Medulla oblongata (tissue), 1 donor: ENCODE data around the gene ABHD16A.

Experiments
- DNase-seq: peaks from one replicate; pipeline ENCODE4 v3.0.0-alpha.2; 2015; ENCODE audit errors: extremely low spot score

ABHD16A gene

DNA sequence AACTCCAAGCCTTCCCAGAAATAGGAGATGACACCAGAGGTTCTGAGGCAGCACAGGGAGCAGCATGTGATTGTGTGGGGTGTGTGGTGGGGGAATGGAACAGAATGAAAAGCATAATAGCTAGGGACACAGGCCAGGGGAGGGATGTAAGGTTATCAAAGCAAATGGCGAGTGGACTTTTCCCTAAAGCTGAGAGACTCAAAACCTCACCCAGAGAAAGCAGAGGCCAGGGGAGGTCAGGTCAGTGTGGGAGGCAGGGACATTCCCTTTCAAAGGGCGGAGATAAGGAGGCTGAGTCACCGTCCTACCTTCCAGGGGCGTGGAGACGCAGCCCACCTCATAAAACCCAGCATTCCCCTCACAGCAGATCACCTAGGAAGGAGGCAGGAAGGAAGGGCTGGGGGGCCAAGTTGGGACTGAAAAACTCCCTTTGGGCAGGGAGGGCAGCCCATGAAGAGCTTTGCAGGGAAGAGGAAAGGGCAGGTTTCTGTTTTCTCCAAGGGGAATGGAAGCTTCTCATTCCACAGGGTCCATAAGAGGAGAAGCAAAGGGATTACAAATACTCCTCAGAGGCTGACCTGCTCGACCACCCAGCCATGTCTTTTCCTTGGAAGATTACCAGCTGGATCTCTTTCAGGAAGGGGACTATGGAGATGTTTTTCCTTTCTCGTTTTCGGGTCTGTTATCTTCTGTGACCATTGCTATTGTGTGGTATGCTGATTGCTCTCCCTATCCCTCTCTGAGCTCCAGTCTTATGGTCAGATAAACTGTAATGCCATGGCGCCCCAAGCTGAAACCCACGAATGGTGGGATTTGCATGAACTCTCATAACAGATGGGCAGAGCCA lies 12.7 kb downstream of the ABHD16A start:
- DNase-seq, result peak; percentile 62

DNA sequence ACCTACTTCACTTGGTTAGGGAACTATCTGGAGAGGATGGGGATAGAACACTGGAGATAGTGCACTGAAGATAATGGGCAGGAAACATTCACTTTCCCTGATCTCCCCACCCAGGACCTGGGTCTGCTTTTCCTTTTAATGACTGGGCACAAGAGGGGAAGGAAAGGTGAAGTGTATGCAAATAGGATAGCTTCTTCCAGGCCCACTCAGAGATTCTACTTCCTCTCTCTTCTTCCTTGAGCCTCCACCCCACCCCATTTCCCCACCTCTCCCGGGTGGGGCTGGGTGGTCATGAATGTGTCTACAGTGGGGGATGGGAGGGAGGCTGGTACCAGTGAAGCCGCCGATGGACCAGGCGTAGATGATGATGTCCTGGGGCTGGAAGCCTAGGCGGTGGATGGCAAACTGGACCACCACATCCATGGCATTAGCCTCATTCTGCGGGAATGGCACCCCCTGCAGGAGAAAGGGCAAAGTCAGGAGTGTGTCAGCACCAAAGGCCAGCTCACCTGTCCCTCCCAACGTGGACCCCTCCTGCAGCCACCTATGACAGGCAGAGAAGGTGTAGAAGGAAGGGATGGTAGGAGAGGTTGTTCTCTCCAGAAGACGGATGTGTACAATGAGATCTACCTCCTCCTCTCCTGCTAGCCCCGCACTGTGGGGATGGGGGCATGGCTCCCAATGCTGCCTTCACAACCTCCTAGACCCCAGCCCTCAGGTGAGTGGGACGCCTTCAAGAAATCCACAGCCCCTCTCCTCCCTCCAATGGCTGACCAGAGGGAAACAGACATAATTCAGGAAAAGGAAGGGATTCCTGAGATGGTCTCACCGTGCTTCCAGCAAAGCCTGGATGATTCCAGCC lies 13.6 kb downstream of the ABHD16A start:
- no peak for DNase-seq

DNA sequence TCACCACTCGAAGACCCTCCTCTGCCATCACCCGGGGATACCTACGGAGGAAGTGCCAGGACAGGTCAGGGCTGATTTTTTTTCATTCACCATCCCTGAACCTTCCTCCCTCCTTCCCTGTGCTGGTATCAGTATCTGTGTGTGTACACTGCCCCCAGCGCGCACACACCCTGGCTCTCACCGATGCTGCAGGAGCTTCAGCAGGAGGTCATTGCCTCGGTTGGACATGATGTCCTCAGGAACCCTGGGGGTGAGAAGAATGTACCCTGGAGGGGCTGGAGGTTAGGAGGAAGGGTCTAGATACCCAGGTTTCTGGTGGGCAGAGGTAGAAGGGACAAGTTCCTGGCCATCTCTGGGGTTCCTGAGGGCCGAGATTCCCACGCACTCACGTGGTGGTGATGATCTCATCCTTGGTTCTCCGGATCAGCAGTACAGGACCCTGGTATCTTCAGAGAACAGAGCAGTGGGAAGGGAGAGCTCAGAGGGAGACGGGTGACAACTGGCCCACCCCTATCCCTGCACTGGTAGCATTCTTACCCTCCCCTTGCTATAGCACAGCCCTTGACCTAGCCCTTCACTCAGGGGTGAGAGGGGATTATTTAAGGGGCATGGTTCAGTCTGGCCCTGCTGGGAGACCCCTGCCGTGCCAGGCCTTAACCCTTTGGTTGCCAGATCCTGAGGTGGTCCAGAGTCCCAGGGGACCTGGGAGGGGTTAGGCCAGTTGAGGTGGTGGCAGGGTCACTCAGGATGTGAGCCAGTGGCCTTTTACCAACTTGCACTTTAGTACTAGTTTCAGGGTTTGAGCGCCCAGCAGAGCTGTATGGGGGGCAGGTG lies 15.0 kb downstream of the ABHD16A start:
- DNase-seq, result no peak

DNA sequence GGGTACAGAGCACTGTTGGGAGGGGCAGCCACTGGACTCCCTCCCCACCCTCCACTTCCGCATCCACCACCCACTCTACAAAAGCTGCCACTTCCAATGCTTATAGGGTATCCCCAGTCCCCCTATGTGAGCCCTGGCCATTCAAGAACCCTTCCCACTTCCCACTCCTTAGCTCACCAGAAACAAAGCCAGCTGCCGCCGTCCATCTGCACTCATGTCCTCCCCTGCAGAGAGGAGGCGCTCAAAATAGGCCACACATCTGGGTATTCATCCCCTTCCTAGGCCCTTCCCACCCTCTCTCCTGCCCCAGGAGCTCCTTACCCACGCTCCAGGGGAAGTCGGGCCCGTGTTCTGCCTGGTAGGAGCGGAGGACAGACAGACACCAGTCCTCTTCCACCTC lies 15.8 kb downstream of the ABHD16A start:
- DNase-seq, result no peak

DNA sequence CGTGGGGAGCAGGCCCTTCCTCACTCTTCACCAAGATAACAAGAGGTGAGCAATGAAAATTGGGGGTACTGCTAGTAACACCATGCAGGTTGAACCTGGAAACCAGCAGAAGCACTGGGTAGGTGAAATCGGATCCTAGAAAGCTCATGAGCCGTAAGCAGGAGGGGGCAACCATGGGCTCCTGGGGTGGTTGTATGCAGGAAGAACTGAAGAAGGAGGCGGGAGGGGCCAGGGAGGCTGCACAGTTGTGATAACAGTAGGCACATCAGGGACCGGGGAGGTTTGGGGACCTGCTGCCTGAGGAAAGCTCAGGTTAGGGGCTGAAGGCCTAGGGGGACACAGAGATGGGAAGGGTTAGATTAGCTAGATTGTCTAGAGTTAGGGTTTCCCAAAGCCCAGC lies 16.6 kb downstream of the ABHD16A start:
- DNase-seq, result no peak

DNA sequence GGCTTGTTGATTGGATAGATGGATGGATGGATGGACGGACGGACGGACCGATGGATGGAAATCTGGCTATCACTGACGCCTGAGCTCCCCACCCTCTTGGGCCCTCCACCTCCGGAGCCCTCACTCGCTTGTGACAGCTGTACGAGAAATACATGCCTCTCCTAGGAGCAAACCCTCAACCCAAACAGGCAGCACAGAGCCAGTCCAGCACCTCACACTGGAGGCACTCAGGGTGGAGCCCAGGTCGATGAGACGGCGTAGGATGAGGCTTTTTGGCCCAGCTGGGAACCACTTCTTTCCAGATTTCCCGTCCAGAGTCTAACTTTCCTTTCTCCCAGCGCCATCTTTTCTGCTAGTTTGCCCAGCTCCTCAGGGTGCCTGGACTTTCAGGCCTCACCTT lies 19.5 kb downstream of the ABHD16A start:
- no peak for DNase-seq

DNA sequence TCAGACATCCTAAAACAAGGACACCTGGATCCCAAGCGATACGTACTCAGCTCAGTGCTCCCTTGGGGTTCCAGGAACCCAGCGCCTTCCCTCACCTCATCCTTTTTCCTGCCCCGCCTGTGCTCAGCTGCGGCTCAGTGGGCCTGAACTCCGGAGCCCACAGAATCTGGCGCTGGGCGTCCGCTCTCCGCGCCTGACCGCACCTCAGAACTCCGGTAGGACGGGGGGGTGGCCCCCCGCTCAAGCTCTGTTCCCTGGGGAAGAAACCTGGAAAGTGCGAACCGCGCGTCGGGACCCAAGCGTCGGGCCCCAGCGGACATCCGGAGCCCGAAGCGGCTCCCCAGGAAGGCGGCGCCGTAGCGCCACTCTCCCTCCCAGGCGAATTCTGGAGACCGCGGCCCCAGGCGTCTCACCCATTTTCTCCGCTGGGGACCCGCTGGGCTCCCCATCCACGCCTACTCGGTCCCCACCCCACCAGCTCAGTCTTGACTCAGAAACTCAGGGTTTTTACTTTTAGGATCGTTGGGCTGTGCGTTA lies 21.9 kb downstream of the ABHD16A start:
- peak; percentile 40 for DNase-seq

DNA sequence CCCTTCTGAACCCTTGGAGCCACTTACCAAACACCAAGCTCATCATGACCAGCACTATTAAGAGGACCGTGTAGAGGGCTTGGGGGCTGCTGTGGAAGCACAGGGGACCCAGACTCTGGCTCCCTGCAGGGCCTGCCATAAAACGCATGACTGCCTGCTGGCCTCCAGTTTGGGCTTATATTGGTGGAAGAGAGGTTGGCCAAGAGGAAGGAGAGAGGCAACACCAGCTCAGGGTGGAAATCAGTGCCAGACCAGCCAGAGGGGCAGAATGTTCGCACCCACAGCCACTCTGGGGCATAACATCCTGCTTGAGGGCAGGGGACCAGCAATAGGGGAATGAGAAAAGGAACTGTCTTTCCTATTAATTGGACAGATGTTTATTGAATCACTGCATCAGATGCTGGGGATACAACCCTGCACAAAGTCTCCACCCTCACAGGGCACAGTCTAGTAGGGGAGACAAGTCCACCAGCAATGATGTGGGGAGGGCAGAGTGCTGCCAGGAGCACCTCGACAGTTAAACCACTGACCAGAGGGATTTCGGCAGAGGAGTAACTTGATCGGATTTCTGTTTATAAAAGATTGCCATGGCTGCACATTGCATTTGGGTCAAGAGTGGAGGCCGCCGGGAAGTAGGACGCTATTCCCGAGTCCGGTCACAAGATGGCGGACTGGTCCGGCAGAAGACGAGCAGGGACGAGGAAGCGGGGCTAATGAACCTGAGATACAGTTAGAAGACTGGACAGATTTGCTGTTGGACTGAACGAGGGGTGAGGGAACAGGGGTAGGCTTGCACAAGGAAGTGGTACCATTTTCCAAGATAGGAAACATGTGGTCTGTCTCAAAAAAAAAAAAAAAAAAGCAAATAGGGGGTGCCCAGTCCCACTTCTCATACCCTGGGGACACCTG lies 22.6 kb downstream of the ABHD16A start, which contains the start of gene LY6G5C:
Gene LY6G5C (minus strand): TSS at position 842 of the 909 bp plus-strand sequence. CDS start 694 bp downstream, at position 148.
- DNase-seq, result peak; percentile 88

DNA sequence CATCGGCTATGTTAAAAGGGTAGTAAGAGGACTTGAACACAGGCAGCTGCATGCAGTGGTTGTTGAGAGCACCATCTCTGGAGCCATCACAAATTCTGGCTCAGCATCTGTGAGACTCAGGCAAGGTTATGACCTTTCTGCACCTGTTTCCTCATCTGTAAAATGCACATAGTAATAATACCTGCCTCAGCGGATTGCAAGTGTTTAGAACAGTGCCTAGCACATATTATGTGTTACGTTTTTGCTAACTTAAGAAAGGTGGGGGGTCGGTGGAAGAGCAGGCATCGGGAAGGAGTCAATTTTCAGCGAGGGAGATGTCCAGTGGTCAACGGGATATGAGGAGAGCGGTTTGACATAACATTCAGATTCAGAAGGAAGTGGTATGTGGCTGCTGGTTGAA lies 25.2 kb downstream of the ABHD16A start:
- DNase-seq, result no peak

DNA sequence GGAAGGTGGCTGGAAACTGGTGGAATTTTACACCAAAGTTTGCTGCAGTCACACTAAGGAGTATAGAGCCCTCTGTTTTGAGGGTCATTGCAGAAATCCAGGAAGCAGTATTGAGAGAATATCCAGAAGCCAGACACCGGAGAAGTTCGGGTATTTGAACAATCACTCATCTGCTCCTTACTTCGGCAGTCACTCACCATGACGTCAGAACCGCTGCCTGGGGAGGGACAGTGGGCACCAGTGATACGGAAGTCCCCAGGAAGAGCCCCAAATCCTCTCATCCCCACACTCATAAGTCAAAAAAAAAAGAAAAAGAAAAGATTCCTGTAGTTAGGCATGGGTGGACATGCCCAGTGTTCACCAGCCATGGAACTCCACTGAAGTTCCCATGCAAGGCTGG lies 26.2 kb downstream of the ABHD16A start:
- no peak for DNase-seq

DNA sequence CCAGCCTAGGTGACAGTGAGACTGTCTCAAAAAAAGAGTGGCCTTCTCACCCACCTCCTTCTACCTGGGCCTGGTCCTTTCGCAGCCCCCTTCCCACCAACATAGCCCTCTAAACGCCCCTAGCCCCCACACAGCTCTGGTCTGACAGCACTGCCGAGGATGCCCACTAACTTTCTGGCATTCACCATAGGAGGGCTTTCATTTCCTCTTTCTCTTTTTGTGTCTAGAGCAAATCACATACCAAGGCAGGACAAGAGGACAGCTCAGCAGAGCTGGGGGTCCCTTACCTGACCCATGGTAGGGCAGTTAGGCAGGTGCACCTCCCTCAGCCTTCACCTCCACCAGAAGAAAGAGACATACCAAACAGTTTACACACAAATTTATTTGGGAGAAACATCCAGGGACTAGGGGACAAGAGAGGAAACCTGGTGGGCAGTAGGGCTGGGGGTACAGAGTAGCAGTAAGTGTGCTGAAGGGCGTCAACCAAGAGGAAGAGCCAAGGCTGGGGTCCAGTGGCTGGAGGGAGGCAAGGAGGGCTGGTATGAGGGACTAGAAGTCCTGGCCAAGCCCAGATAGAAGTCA lies 26.7 kb downstream of the ABHD16A start:
- no peak for DNase-seq

DNA sequence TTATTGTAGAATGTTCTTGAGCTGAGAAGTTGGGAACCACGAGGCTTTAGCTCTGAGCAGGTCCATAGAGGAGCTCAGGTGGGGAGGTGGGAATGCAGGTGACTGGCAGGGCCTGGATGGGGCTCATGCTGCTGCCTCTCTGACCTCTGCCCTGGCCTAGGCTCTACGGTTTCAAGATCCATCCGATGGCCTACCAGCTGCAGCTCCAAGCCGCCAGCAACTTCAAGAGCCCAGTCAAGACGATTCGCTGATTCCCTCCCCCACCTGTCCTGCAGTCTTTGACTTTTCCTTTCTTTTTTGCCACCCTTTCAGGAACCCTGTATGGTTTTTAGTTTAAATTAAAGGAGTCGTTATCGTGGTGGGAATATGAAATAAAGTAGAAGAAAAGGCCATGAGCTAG lies 33.4 kb downstream of the ABHD16A start, which contains the start of gene LY6G5B:
Gene LY6G5B (plus strand): TSS at position 301 of the 400 bp plus-strand sequence. CDS start 975 bp downstream, outside the sequence.
- no peak for DNase-seq

DNA sequence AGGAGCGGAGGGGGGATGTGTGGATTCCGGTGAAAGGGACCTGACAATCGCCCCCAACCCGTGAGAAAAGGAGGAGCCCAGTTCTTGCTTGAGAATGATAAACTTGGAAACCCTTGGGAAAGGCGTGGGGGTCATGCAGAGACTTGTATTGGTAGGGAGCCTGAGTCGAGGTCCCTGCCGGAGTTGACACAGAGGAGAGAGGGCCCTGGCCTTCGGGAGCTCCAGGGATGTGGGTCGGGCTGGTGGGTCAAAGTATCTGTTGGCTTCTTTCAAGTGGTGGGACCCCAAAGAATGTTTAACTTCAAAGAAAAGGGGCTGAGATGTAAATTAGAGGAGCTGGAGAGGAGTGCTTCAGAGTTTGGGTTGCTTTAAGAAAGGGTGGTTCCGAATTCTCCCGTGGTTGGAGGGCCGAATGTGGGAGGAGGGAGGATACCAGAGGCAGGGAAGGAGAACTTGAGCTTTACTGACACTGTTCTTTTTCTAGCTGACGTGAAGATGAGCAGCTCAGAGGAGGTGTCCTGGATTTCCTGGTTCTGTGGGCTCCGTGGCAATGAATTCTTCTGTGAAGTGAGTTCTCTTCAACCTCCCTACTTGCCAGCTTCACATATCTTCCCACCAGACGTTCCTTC lies 36.7 kb downstream of the ABHD16A start:
- no peak for DNase-seq

DNA sequence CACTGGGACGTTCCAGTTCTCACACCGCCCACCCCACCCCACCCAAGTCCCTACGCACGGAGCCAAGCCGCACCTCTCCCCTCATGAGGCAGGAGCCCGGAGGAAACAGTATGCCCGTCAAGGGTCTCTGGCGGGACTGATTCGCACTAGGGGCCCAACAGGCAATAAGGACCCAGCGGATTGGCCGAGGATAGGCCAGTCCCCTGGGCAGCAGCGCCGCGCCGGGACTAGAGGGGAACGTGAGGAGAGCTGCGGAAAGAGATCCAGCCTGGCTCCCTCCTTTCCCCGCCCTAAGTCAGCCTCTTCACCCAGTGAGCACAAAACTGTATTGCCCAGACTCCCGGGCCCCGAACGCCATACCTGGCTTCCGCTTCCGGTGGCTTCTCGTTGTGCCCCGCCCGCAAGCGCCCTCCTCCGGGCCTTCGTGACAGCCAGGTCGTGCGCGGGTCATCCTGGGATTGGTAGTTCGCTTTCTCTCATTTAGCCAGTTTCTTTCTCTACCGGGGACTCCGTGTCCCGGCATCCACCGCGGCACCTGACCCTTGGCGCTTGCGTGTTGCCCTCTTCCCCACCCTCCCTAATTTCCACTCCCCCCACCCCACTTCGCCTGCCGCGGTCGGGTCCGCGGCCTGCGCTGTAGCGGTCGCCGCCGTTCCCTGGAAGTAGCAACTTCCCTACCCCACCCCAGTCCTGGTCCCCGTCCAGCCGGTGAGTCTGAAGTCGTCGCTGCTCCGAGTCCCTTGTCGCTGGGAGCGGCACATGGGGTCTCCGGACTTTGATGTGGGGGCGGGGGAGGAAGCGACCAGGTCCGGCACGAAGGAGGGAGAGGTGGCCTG lies 37.4 kb downstream of the ABHD16A start, which contains the start of gene CSNK2B:
Gene CSNK2B (plus strand): TSS at position 580 of the 836 bp plus-strand sequence. CDS start 752 bp downstream, outside the sequence.
- DNase-seq, result peak; percentile 99

DNA sequence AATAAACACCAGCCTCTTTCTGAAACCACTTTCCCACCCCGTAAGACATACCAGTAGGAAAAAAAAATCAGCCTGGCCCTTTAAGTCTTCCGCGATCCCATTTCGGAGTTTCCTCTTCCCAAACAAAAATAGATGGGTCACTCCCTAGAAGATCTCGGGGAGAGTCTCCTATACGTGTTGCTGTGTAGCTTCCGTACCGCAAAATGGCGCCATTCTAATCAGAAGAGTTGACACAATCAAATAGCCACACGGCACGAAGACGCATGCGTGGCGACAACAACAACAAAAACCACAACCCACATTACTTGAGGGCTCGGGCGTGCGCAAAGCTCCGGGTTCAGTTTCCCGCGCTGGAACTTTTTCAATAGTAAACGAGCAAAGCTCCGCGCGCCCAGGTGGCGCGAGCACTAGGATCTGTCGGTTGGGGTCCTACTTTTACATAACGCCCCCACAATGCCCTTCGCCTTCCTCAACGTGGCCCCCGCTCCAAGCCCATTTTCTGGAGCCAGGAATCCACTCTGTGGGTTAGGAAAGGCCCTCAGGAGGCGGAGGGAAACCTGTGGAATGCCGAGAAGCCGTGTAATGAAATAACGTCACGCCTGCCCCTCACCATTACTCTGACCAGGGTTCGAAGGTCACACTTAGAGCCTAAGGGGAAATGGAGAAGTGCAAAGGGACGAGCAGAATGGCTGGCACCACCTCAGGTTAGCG lies 38.2 kb downstream of the ABHD16A start, which contains the start of gene GPANK1:
Gene GPANK1 (minus strand): TSS at position 208 of the 711 bp plus-strand sequence. CDS start 519 bp downstream, outside the sequence.
- peak; percentile 98 for DNase-seq

DNA sequence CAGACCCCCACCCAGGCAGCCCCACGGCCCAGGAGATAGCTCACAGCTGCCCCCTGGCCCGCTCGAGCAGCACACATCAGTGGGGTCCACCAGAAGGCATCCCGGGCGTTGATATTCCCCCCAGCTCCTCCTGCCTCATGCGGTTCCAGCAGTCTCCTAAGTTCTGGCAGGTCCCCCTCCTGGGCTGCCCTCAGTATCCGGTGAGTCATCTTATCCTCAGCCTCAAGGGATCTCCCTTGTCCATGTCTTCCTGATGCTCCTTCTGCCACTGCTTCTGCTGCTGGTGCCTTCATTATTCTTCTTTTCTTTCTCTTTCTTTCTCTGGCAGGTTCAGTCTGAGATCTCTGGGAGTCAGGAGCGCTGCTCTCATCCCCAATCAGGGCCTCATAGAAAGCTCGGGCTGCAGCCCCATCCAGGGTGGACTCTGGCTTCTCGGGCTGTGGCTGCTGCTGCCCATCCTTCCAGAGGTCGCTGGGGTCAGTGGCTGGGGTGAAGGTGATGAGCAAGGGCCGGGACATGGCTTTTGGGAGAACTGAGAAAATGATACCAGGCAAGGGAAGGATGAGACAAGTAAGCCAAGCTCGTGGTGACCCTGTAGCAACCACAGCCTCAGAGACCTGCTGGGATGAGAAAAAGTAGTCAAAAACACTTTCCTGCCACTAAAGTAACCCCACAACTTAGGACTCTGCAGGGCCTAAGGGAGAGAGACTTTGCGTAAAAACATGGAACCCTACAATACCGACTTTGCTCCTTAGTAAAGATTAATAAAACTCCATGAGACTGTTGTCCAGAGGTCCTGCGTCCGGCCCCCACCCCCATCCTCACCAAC lies 38.9 kb downstream of the ABHD16A start:
- no peak for DNase-seq
